Subcutaneous adipose tissue (tissue), 4 donors: ENCODE results near the gene TMPRSS4. TPM values are rescaled to one million over a fixed set of nuclear protein-coding genes. Genes with fewer than 3 reads are reported as not detected.

Experiments
- CTCF ChIP-seq: fragments of 450-650 bp; IDR thresholded peaks from one replicate; pipeline ENCODE4 v1.5.1; 2016; ENCODE audit warnings: low read depth, mild to moderate bottlenecking, control low read depth, antibody characterized with exemption, moderate library complexity
- total RNA-seq, 4 donors: library from RNA; depleted of rRNA; stranded (reverse); fragments of >200 nt; gene quantifications; one replicate each; pipeline ENCODE4 v1.1.0, GENCODE V29; 2016

The TMPRSS4 gene
- total RNA-seq, 4 donors from 2014 or later: 1.1 TPM; not detected in 3

- TF ChIP-seq CTCF: no peak
Measured at GRCh38 chr11:118163494-118163893, 86.6 kb downstream of the TMPRSS4 start.

GRCh38 chr11:118164885-118165284 lies 88.0 kb downstream of the TMPRSS4 start:
- no peak for TF ChIP-seq CTCF

- no peak for TF ChIP-seq CTCF
Measured at GRCh38 chr11:118166641-118167040, 89.8 kb downstream of the TMPRSS4 start.

DNA sequence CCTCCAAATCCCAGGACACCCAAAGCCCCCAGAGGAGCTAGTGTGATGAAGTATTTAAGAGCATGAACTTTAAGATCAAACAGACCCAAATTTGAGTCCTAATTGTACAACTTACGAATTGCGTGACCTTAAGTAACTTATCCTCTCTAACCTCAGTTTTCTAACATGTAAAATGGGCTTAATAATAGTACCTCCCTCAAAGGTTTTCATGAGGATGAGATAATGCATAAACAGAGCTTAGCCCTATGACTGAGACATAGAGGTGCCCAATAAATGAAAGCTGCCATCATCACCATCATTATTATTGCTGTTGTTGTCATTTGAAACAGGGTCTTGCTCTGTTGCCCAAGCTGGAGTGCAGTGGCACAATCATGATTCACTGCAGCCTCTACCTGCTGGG lies 90.4 kb downstream of the TMPRSS4 start:
- no peak for TF ChIP-seq CTCF

- no peak for TF ChIP-seq CTCF
Measured at GRCh38 chr11:118167906-118168305, 91.0 kb downstream of the TMPRSS4 start.

GRCh38 chr11:118168316-118168715 lies 91.4 kb downstream of the TMPRSS4 start:
- TF ChIP-seq CTCF: no peak

GRCh38 chr11:118168751-118169150 lies 91.9 kb downstream of the TMPRSS4 start:
- TF ChIP-seq CTCF: no peak
